OCI-LY7 (cell line): ENCODE results near the gene PROK2.

Source experiments
- CTCF ChIP-seq: fragments of 200-600 bp; sonication (generic); conservative IDR thresholded peaks from 2 replicates; pipeline ENCODE4 v1.5.1; 2014; ENCODE audit warnings: mild to moderate bottlenecking, antibody characterized with exemption, low read length, moderate library complexity, mixed read lengths
- EZH2phosphoT487 ChIP-seq: fragments of 200-600 bp; sonication (generic); IDR thresholded peaks from 2 replicates; pipeline ENCODE4 v1.6.1; 2018; ENCODE audit warnings: low read depth, borderline replicate concordance, mild to moderate bottlenecking, mixed run types, antibody characterized with exemption, low read length, moderate library complexity, mixed read lengths

- TF ChIP-seq CTCF (no peak), EZH2phosphoT487 (no peak)
Observed at GRCh38 chr3:71754610-71755253, 30.2 kb downstream of the PROK2 start.
